GM18517 (cell line): ENCODE data around the gene IFT81.
"Not testable (repeated sequence)": the region's sequence is repeated elsewhere in the genome, so short reads cannot be mapped to it uniquely, and the experiment has no call there.

Experiments used
- ATAC-seq: cut with Tn5 transposase; IDR thresholded peaks from one replicate; pipeline ENCODE4 v1.9.1; 2021; ENCODE audit warnings: mild to moderate bottlenecking, moderate library complexity; ENCODE audit not compliant: unreplicated experiment

IFT81 gene

DNA sequence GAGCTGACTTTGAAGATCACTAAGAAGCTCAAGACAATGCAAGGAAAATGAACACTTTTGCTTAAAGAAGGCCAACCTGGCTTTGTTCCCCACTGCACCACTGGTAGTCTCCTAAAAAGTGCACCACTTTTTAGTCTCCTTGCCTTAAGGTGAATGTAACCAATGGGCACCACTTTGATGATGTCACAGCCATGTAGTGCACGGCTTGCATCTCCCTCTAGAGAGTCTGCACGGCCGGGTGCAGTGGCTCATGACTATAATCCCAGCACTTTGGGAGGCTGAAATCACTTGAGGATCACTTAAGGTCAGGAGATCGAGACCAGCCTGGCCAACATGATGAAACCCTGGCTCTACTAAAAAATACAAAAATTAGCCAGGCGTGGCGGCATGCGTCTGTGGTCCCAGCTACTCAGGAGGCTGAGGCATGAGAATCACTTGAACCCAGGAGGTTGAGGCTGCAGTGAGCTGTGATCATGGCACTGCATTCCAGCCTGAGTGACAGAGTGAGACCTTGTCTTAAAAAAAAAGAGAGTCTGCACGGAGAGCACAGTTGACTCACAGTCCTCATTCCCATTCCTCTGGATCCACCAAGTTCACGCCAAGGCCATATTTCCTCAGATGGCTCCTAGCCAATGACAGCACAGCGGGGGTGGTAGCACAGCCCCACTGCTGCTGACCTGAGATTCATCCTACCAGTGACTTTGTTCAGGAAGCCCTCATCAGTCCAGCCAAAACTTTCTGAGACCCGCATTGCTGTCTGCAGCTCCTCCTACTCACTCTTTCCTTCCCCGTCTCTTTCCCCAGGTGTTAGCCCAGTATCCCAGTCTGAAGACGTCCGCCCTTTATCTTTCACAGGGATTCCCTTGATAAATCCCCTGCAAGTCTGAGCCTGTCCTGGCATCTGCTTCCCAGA is 16.5 kb upstream of the IFT81 start:
- no peak for ATAC-seq

DNA sequence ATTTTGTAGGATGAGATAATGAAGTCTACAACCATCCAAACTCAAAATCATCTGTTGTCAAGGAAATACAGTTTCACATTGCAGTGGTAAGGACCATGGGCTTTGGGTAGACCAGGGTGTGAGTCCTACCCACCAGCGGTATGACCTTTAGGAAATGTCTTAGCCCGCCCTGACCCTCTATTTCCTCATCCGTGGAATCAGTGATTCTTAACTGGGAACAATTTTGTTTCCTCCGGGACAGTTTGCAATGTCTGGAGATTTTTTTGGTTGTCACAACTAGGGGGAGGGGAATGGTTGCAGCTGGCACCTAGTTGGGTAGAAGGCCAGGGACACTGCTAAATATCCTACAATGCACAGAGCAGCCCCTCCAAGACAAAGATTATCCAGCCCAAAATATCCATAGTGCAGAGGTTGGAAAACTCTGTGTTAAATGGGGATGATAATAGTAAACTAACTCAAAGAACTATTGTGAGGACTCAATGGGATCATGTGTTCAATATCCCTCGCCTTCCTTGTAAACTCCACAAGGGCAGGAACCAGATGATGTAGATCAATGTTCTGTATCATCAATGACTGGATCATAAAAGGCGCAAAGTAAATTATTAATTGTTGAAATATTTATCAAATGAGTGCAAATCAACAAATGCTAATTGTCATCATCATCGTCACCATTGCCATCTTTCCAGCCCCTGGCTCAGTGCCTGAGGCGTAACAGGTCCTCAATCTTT is 15.7 kb upstream of the IFT81 start:
- ATAC-seq: no peak

DNA sequence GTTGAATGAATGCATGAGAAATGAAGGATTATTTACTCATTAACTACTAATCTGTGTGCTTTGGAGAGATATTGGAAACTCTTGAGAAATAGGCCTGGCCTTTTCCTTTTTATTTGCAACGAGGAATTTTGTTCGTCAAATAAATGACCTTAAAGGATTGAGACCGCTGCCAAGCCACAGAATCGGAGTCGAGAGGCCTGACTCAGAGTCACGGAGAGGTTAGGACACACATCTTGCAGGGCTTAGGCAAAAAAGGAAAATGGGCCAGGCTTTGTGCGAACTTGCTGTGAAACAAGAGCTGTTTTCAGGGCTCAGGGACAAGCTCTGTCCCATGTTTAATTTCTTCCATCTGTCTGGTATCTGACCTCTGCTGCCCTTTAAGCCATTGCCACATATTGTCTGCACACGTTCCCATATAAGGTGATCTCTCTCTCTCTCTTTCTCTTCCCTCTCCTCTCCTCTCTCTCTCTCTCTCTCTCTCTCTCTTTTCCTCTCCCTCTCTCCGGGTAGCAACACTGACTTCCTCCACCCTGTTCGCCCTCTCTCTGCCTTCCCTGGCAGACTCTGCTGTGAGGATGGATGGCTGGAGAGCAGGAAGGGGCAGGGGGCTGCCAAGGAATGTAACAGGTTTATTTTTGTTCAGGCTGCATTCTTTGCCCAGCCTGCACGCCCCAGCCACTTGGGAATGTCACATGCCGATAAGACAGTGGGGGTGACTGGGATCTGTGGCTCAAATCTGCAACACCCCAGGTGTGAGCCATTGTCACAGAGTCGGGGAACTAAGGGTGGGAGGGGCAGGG is 14.9 kb upstream of the IFT81 start:
- no peak for ATAC-seq

DNA sequence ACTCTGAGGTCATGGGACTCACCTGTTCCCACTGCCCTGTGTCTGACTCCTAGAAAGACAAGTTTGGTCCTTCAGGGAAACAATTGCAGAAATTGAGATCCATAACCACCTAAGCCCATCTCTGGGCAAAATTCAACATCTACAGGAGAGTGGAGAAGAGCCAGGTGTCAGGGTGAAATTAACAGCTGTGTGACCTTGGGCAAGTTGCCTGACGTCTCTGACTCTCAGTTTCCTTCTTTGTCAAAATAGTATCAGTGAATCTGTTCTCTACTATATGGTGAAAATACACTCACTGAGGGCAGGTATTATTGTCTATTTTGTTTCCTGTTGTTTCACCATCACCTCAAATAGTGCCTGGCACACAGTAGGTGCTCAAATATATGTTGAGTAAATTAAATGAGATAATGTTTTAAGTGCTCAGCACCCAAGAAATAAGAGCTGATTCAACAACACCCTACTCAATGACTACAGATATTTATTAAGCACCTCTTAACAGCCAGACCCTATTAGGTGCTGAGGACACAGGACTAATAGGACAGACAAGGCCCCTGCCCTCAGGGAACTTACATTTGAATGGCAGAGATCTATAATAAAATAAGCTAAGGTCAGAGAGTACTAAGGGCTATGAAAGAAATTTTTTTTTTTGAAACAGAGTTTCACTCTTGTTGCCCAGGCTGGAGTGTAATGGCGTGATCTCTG is 14.2 kb upstream of the IFT81 start:
- no peak for ATAC-seq

DNA sequence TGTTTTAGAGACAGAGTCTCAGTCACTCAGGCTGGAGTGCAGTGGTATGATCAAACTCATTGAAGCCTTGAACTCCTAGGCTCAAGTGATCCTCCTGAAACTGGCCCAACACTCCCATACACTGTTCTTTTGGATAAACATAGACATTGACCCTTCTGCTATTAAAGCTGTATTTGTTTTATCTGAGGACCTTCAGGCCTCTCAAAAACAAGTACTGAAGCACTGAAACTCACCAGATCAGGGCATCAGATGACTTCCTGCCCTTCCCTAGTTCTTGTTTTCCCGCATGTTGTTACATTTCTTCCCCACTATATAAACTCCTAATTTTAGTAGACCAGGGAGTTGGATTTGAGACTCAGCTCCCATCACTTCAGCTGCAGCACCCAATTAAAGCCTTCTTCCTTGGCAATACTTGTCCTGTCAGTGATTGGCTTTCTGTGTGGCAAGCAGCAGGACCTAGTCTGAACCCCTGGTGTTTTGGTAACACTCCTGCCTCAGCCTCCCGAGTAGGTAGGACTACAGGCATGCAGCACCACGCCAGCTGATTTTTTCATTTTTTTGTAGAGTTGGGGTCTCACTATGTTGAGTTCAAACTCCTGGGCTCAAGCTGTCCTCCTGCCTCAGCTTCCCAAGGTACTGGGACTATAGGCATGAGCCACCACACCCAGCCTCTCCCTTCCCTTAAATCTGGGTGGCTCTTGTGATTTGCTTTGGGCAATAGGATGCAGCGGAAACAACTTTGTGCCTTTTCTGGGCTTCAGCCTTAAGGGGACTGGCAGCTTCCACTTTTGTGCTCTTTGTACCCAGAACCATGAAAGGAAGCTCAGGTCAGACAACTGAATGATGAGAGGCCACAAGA is 12.5 kb upstream of the IFT81 start:
- ATAC-seq: no peak

DNA sequence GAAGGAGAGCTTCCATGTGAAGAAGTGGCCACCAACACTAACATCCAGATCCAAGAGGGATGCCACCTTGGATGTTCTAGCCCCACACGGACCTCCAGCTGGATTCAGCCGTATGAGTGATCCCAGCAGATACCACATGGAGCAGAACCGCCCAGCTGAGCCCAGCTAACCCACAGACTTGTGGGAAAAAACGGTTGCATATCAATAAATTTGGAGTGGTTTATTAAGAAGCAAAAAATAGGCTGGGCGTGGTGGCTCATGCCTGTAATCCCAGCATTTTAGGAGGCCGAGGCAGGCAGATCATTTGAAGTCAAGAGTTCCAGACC is 11.9 kb upstream of the IFT81 start:
- no peak for ATAC-seq

DNA sequence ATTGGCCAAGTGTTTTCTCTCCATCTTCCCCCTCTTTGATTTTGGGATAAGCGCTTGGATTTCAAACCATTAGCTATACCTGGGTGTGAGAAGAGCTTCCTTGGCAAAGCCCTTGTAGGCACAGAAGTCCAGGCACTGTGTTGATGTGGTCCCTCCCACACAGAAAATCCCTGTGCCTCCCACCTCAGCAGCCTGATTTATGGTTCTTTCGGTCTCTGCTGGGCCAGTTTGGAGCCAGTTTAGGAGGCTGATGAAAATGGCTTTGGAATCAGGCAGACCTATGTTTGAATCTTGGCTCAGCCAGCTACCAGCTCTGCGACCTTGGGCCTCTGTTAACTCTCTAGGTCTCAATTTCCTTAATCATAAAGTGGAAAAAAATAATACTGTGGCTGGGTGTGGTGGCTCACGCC is 9.6 kb upstream of the IFT81 start:
- ATAC-seq: no peak

DNA sequence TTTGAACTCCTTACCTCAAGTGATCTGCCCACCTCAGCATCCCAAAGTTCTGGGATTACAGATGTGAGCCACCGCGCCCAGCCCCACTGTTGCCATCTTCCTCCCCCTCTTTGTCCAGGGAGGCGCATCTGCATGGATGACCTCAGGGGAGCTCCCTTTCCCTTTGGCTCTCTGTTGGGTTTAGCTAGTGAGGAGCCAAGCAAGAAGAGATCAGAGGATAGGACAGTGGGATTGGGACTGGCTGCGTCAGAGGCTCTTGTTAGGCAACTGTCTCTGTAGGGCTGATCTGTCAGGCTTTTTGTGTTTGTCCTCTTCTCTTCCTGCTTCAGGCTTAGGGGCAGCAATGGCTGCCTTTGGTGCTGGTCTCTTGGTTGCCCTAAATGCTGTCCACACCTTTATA is 8.5 kb upstream of the IFT81 start:
- no peak for ATAC-seq

DNA sequence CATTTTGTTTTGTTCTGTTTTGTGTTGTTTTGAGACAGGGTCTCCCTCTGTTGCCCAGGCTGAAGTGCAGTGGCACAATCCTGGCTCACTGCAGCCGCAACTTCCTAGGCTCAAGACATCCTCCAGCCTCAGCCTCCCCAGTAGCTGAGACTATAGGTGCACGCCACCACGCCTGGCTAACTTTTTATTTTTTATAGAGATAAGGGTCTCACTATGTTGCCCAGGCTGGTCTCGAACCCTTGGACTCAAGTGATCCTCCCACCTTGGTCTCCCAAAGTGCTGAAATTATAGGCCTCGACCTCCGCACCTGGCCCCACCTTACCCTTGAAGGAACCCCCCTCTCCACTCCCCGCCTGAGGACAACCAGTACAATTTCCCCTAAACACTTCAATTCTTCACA is 7.5 kb upstream of the IFT81 start:
- ATAC-seq: no peak

DNA sequence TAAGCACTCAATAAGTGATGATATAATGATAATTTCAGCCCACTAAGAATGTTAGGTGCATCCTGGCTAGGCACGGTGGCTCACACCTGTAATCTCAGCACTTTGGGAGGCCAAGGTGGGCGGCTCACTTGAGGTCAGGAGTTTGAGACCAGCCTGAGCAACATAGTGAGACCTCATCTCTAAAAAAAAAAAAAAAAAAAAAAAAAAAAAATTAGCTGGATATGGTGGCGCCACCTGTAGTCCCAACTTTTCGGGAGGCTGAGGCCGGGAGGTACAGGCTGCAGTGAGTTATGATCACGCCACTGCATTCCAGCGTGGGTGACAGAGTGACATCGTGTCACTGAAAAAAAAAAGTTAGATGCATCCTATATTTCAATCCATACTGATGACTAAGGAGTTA is 6.9 kb upstream of the IFT81 start:
- not testable (repeated sequence) for ATAC-seq

DNA sequence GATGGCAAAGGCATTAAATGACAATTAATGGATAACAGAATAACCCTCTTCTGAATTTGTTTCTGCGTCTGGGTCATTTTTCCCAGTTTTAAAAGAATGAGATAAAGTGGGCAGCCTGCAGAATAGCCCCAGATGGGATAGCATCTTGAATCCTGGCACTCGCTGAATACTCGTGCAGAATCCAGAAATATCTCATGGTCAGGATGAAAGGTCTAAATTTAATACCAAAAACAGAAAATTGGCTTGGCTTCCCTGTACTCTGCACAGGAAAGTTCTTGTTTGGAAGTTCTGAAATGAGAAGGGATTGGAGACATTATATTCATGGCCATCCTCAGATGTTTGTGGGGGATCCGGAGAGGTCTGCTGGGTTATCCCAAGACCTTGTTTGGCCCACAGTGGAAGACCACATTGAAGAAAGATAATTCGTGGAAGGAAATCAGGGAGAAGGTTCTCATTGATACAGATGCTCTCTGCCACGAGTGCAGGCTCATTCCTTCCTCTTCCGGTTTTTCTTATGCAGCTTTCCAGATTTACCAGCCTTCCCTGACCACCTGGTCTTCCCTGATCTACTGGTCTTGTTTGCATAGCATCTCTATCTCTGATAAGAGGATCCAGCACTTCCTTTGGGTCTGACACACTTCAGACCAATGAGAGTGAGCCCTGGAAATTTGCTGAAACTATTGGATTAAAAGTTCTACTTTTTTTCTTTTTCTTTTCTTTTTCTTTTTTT is 6.0 kb upstream of the IFT81 start:
- no peak for ATAC-seq

DNA sequence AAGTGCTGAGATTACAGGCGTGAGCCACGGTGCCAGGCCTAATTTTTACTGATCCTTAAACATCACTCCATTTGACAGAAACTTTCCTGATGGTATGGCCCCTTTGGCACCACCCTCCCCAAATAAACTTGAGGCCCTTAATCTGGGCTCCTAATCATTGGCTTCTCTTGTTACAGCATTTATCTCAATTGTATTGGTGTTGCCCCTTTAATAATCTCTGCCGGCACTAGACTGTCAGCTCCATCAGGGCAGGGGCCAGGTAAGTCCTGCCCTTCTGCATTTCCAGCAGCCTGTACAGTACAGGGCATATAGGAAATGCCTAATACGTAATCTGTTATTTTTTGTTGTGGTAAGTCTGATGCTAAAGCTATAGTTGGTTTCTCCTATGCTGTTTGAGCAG is 1.2 kb upstream of the IFT81 start:
- ATAC-seq: no peak

DNA sequence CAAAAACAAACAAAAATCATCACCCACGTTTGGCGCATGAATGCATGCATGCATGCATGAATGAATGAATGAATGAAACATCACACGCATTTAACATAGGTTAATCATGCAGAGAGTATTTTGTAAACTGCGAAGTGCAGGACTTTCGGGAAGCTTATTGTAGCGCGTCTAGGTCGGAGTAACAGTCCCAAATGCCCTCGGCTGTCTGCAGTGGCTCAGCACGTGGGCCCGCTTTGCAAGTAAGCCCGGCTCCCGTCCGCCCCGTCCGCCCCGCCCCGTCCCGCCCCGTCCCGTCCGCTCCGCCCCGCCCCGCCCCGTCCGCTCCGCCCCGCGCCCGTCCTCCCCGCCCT is 263 bp upstream of the IFT81 start:
- ATAC-seq: no peak

DNA sequence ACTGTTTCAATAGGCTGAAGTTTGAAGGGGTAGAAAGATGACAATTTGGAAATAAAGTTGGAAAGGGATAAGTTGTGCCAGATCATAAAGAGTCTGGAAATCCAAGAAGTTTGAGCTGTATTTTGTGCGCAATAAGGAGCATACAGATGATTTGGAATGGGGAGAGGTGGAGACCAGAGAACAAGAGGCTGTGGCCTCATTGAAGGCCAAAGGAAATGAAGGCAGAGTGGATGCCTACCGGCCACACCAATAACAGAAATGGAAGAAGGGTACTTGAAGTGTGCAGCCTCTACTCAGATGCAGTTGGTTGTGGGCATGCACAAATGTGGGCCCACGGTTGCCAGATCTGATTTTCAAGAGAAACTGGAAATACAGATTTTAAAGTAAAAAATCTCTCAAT is 2.4 kb downstream of the IFT81 start:
- ATAC-seq: no peak

DNA sequence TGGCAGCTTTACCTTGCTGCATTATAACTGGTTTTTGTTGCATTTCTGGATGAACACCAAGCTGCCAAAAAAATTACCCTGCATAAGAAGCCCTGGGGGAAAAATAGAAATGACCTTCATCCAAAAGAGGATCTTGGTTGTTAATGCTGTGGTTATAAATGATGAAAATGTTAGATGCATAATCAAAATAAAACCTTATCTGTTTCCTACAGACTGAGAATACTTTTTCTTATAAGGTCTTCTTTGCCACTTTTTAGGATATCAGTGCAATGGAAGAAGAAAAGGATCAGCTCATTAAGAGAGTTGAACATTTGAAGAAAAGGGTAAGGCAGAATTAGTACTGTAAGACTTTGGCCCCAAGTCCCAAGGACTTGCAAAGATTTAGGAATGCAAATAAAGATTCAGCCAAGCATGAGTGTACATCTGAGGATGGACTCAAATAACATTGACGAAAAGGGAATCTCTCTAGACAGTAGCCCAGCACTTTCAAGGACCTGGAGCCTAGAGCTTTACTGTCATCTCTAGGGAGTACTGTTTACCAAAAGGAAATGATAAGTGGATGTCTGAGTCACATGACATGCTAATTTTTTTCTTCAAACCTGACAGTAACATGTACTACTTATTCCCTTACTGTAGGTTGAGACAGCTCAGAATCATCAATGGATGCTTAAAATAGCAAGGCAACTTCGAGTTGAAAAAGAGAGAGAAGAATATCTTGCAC is 10.7 kb downstream of the IFT81 start:
- ATAC-seq: no peak

DNA sequence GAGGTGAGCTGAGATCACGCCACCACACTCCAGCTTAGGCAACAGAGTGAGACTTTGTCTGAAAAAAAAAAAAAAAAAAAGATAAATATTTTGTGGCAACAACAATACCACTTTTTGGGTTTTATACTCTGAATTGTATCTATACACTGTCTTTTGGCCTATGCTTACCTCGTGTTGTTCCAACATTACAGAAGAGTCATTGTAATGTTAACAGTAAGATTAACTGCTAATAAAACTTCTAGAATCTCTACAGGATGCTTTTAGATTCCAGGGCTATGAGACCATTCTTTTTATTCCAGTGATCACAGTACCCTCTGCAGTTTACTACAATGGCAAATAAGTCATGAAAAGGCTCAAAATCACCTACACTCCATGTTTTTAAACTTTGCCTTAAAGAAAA is 11.6 kb downstream of the IFT81 start:
- ATAC-seq: no peak

DNA sequence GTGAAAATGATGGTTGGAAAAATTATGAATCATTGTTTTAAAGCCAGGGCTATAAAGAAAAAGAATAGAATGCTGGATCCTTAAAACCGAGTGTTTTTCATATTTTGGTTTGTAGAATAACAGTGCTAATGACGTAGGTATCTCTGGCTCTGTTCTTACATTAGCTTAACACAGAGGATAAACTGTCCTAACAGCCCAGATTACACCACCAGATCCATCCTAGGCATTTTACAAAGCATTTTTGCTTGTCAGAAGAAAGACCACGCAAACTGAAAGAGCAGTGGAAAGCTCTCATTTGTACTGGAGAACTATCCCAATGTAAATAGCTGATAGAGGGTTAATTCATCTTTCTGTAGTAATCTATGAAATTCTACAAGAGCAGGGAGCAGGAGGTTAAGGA is 13.6 kb downstream of the IFT81 start:
- no peak for ATAC-seq

DNA sequence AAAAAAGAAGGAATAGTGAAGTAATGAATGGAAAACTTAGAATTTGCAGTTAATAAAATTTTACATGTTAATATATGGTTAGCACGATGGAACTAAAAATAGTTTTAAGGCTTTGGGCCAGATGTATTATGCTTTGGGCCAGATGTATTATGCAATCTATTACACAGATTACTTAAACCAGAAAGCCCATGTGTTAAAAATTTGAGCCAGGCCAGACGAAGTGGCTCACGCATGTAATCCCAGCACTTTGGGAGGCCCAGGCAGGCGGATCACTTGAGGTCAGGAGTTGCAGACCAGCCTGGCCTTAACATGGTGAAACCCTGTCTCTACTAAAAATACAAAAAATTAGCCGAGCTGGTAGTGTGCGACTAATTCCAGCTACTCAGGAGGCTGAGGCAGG is 17.2 kb downstream of the IFT81 start:
- no peak for ATAC-seq

DNA sequence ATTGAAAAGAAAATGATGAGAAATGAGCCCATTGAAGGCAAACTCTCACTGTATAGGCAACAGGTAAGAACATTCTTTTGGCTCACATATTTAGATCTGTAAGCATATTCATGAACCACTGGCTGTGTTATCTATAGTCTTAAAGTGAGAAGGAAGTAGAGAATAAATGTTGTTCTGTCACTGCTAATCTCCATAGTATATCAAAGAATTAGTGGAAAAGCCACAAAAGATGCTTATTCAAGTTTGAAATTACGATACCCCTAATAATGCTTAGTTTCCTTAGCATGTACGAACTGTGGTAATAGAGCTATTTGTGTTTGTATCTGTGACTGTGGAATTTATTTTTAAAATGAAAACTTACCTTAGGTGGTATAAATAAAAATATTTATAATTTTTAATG is 22.8 kb downstream of the IFT81 start:
- ATAC-seq: no peak
